ENCODE measurements around the gene CBX8. TPM values are rescaled to one million over a fixed set of nuclear protein-coding genes. Genes with fewer than 3 reads are reported as not detected.

The CBX8 gene
- total and polyA plus RNA-seq, 2 of the 13 experiments (the other 11 are each of a cell fraction or from before 2014, with no cell fraction given) = 0.34 to 12.6 TPM

GRCh38 chr17:79788989-79789942 is 7.6 kb downstream of the CBX8 start (continued):
- TF ChIP-seq BCLAF1 (IDR thresholded peaks at IDR 0.05) (no peak), PHB2 (IDR thresholded peaks at IDR 0.05; ENCODE audit: partially characterized antibody) (no peak), CTCF (CRISPR knock-in tag; IDR thresholded peaks at IDR 0.05) (peak; percentile 60), TEAD2 (CRISPR knock-in tag; IDR thresholded peaks at IDR 0.05) (no peak), EED (CRISPR knock-in tag; IDR thresholded peaks at IDR 0.05) (no peak), ZC3H4 (CRISPR knock-in tag; IDR thresholded peaks at IDR 0.05; ENCODE audit: borderline replicate concordance) (no peak), ZNF253 (CRISPR knock-in tag; IDR thresholded peaks at IDR 0.05; ENCODE audit: borderline replicate concordance) (peak; percentile 20; the same call in 1 of the 2 replicates), MYNN (CRISPR knock-in tag; IDR thresholded peaks at IDR 0.05; ENCODE audit: low read depth) (peak; percentile 8; the same call in 1 of the 2 replicates), ATF5 (CRISPR knock-in tag; IDR thresholded peaks at IDR 0.05; ENCODE audit: low read depth) (no peak), GTF3A (CRISPR knock-in tag; conservative IDR thresholded peaks at IDR 0.05) (no peak), POLR2AphosphoS5 (IDR thresholded peaks at IDR 0.05; ENCODE audit: low read depth, low read length) (no peak), ZNF850 (CRISPR knock-in tag; conservative IDR thresholded peaks at IDR 0.05) (0 out of 2 replicates have a peak, but pooled peaks have one; percentile 44), SSRP1 (CRISPR knock-in tag; IDR thresholded peaks at IDR 0.05) (no peak), PLSCR1 (CRISPR knock-in tag; IDR thresholded peaks at IDR 0.05; ENCODE audit: borderline replicate concordance) (no peak), ELF1 (CRISPR knock-in tag; IDR thresholded peaks at IDR 0.05) (no peak; the same call in 1 of the 2 replicates), ZNF33B (CRISPR knock-in tag; IDR thresholded peaks at IDR 0.05) (0 out of 2 replicates have a peak, but pooled peaks have one; percentile 14), TEF (CRISPR knock-in tag; IDR thresholded peaks at IDR 0.05) (no peak), ZNF24 (IDR thresholded peaks at IDR 0.05) (no peak), ZNF10 (CRISPR knock-in tag; IDR thresholded peaks at IDR 0.05; ENCODE audit: borderline replicate concordance, low read depth) (no peak), ZNF710 (CRISPR knock-in tag; IDR thresholded peaks at IDR 0.05; ENCODE audit: borderline replicate concordance) (no peak; the same call in 1 of the 2 replicates)

Measured in HepG2 (cell line).